Small intestine (tissue), 7 donors: ENCODE measurements around the gene GPR68. TPM values are rescaled to one million over a fixed set of nuclear protein-coding genes. Genes with fewer than 3 reads are reported as not detected.
"Not testable (repeated sequence)": the region's sequence is repeated elsewhere in the genome, so short reads cannot be mapped to it uniquely, and the experiment has no call there.

Source experiments
- DNase-seq, 2 donors: peaks; one replicate each; pipeline versions ENCODE4 v3.0.0 to v3.0.0-alpha.2; 2013
- FAIRE-seq: peaks from 2 replicates; lab custom pipeline; 2012; peaks lifted over from hg19 to GRCh38; lab: Jason Lieb, UNC
- H3K27ac ChIP-seq, 3 donors: one replicate each; pipeline ENCODE4 v1.5.1; 2013; ENCODE audit warnings: low read length in 2 of 3, mild to moderate bottlenecking in 2 of 3, control low read depth in 1 of 3, inconsistent platforms in 1 of 3, low read depth in 1 of 3, moderate library complexity in 1 of 3
- H3K27me3 ChIP-seq, 3 donors: one replicate each; pipeline ENCODE4 v1.6.1; 2013; ENCODE audit warnings: low read length in 3 of 3, inconsistent platforms in 1 of 3; ENCODE audit not compliant: control insufficient read depth in 3 of 3, insufficient read depth in 3 of 3
- H3K36me3 ChIP-seq, 3 donors: one replicate each; pipeline ENCODE4 v1.6.1; 2013; ENCODE audit warnings: low read length in 3 of 3, inconsistent platforms in 1 of 3, low read depth in 1 of 3, mild to moderate bottlenecking in 1 of 3, moderate library complexity in 1 of 3; ENCODE audit not compliant: control insufficient read depth in 3 of 3, insufficient read depth in 2 of 3
- H3K4me1 ChIP-seq, 3 donors: one replicate each; pipeline ENCODE4 v1.6.1; 2013; ENCODE audit warnings: low read length in 2 of 3, inconsistent platforms in 1 of 3, low read depth in 1 of 3, mild to moderate bottlenecking in 1 of 3, moderate library complexity in 1 of 3; ENCODE audit not compliant: control insufficient read depth in 3 of 3, insufficient read depth in 2 of 3
- H3K4me3 ChIP-seq, 3 donors: one replicate each; pipeline ENCODE4 v1.5.1; 2013; ENCODE audit warnings: low read length in 3 of 3, control low read depth in 1 of 3, inconsistent platforms in 1 of 3, low read depth in 1 of 3, mild to moderate bottlenecking in 1 of 3, moderate library complexity in 1 of 3
- H3K9me3 ChIP-seq, 2 donors: one replicate each; pipeline ENCODE4 v1.6.1; 2013; ENCODE audit warnings: low read depth in 1 of 2, low read length in 1 of 2; ENCODE audit not compliant: control insufficient read depth in 2 of 2, insufficient read depth in 1 of 2
- WGBS, 3 donors: extraction: QIAGEN DNeasy Blood & Tissue Kit; methylation state at CpG; one replicate each; pipeline ENCODE4 v1.1.7; 2013; 5-methylcytosine and 5-hydroxymethylcytosine counted together
- polyA plus RNA-seq, 4 donors: library from polyadenylated mRNA; stranded (reverse) in 3 of 4; unstranded in 1 of 4; fragments of 200-250 nt in 3 of 4; fragments of 120-200 nt in 1 of 4; gene quantifications; one replicate each; pipeline versions ENCODE4 v1.2.1 to v1.2.3, GENCODE V29; 2013
- donor health status: healthy with polysubstance abuse.
- donor health status: control.
- donor health status: control.
- donor health status: Bipolar disorder and iron deficiency.
- donor health status: healthy.

The GPR68 gene
- polyA plus RNA-seq, 4 donors, result 0.54 to 2.2 (median 0.78) TPM; not detected in 1

- peak overlapping the region in 2 of 3 donors; percentile 28 to 65 for H3K27ac ChIP-seq
- H3K4me1 ChIP-seq, result no peaks in the 10 kb centered on the region
- no peak overlapping the region for H3K4me3 ChIP-seq
- no peak for DNase-seq
- peaks cover 0 to 48% (median 6%) of the 10 kb centered on the region in 3 donors for H3K36me3 ChIP-seq
- H3K9me3 ChIP-seq, result peaks cover 0 to 12% of the 10 kb centered on the region in 2 donors
- no peak for FAIRE-seq
- H3K27me3 ChIP-seq, result no peaks in the 10 kb centered on the region
- 71 to 86% (median 75%) methylated on average over 14 of the region's 14 CpGs for WGBS, 3 donors
Observed at GRCh38 chr14:91228112-91229004, 16.1 kb downstream of the GPR68 start.

- Histone ChIP-seq H3K9me3 (peaks cover 0 to 12% of the 10 kb centered on the region in 2 donors), H3K27me3 (no peaks in the 10 kb centered on the region), H3K4me1 (no peaks in the 10 kb centered on the region), H3K27ac (peak overlapping the region in 2 of 3 donors; percentile 4 to 34), H3K4me3 (no peak overlapping the region), H3K36me3 (peaks cover 0 to 48% (median 6%) of the 10 kb centered on the region in 3 donors)
- FAIRE-seq, result no peak
- 75 to 82% (median 82%) methylated on average over 7 of the region's 7 CpGs for WGBS, 3 donors
- peak in 1 of 2 donors; percentile 27 for DNase-seq
Observed at GRCh38 chr14:91227183-91227628, 17.3 kb downstream of the GPR68 start.

GRCh38 chr14:91226360-91226759 lies 18.1 kb downstream of the GPR68 start:
- not testable (repeated sequence) for H3K4me3 ChIP-seq, H3K27me3 ChIP-seq, FAIRE-seq, DNase-seq, H3K4me1 ChIP-seq
- Histone ChIP-seq H3K9me3 (peaks cover 0 to 10% of the 10 kb centered on the region in 2 donors), H3K27ac (peak overlapping the region in 1 of 3 donors; percentile 4), H3K36me3 (peaks cover 0 to 50% (median 6%) of the 10 kb centered on the region in 3 donors)
- 68 to 91% (median 79%) methylated on average over 4 of the region's 4 CpGs for WGBS, 3 donors

- Histone ChIP-seq H3K27me3 (no peaks in the 10 kb centered on the region), H3K27ac (no peak overlapping the region), H3K9me3 (no peaks in the 10 kb centered on the region), H3K4me3 (no peak overlapping the region), H3K36me3 (peaks cover 0 to 57% (median 6%) of the 10 kb centered on the region in 3 donors), H3K4me1 (no peaks in the 10 kb centered on the region)
- DNase-seq, result no peak
- WGBS, 3 donors, result 85 to 94% (median 93%) methylated on average over 7 of the region's 7 CpGs
- FAIRE-seq, result no peak
Observed at GRCh38 chr14:91225025-91225424, 19.5 kb downstream of the GPR68 start.

GRCh38 chr14:91223028-91223783 lies 21.3 kb downstream of the GPR68 start:
- Histone ChIP-seq H3K27me3 (no peaks in the 10 kb centered on the region), H3K36me3 (peaks cover 0 to 58% (median 6%) of the 10 kb centered on the region in 3 donors), H3K4me1 (no peaks in the 10 kb centered on the region), H3K27ac (no peak overlapping the region), H3K9me3 (no peaks in the 10 kb centered on the region), H3K4me3 (no peak overlapping the region)
- peak in 1 of 2 donors; percentile 52 for DNase-seq
- 68 to 100% (median 96%) methylated on average over 1 of the region's 1 CpG for WGBS, 3 donors
- FAIRE-seq, result no peak

GRCh38 chr14:91221270-91221669 lies 23.2 kb downstream of the GPR68 start:
- Histone ChIP-seq H3K4me1 (no peaks in the 10 kb centered on the region), H3K27me3 (no peaks in the 10 kb centered on the region), H3K4me3 (no peak overlapping the region), H3K36me3 (peaks cover 4 to 66% (median 4%) of the 10 kb centered on the region in 3 donors), H3K9me3 (no peaks in the 10 kb centered on the region), H3K27ac (no peak overlapping the region)
- no peak for FAIRE-seq
- WGBS, 3 donors, result 100% methylated on average over 1 of the region's 1 CpG
- no peak for DNase-seq

GRCh38 chr14:91220581-91221000 lies 23.9 kb downstream of the GPR68 start:
- WGBS, 3 donors, result 85 to 91% (median 91%) methylated on average over 9 of the region's 9 CpGs
- H3K36me3 ChIP-seq, result peaks cover 4 to 73% (median 9%) of the 10 kb centered on the region in 3 donors
- DNase-seq, result no peak
- no peaks in the 10 kb centered on the region for H3K9me3 ChIP-seq
- no peaks in the 10 kb centered on the region for H3K4me1 ChIP-seq
- no peak for FAIRE-seq
- no peak overlapping the region for H3K27ac ChIP-seq
- H3K4me3 ChIP-seq, result no peak overlapping the region
- H3K27me3 ChIP-seq, result no peaks in the 10 kb centered on the region
